NCI-H2029 (cell line): ENCODE results near the gene DAGLA.
A peak's percentile ranks its signal among the peaks of the same experiment; 100 is the strongest.
"Not testable (repeated sequence)": the region's sequence is repeated elsewhere in the genome, so short reads cannot be mapped to it uniquely, and the experiment has no call there.

Experiments used
- DNase-seq: peaks from one replicate; lab custom pipeline; 2025; lab: John Stamatoyannopoulos, UW

DAGLA gene

DNA sequence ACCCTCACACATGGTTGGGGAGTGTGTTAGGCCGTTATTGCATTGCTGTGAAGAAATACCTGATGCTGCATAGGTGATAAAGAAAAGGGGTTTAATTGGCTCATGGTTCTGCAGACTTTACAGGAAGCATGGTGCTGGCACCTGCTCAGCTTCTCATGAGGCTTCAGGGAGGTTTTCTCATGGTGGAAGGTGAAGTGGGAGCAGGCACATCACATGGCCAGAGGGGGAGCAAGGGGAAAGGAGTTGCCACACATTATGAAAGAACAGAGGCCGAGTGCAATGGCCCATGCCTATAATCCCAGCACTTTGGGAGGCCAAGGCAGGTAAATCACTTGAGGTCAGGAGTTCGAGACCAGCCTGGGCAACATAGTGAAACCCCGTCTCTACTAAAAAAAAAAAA, 19.2 kb upstream of the DAGLA start:
- DNase-seq: peak; percentile 18

DNA sequence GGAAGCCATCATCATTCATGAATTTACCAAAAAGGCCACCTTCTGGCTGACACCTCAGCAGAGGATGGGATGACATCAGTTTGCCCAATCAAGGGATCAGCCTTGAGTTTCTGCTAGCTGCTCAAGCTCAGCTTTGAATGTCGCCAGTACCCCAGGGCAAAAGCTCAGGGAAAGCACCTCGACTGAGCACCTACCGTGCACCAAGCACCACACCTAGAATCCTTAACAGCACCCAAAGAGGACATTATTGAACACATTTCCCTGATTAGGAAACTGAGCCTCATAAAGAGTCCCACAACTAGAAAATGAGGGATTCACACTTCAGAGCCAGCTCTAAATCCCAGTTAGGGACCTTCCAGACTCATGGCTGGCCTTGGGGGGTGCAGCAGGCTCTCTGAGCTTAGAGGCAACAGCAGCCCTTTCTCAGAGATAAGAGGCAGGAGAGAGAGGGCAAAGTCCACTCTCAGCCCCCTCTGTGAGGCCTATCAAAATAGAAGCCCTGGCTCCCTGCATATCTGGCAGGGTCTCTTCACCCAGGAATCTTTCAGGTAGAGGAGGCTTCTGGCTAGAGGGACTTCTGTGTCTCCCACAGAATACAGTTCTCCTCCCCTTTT, 13.4 kb upstream of the DAGLA start:
- DNase-seq: no peak

DNA sequence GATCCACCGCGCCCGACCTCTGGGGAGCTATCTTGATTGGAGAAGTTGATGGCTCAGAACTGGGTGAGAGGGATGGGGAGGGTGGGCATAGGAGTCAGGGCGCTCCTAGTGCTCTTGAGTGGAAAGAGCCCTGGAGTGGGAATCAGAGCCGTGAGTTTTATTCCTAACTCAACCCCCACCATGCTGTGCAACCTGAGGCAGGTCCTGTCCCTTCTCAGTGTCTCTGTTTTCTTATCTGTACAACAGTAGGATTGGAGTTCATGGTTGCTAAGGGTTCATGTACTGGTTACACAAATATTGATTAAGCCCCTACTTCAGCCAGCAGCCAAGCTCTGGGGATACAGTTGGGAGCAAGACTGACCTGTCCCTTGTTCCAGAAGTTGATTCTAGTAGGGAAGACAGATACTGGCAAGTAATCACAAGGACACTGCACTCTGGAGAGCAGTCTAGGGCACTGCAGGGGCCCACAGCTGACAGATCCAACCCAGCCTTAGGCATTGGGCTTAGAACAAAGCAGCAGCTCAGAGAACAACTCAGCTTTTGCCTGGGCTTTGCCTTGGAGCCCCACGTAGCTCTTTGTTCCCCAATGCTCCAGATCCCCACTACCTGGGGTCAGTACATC, 12.4 kb upstream of the DAGLA start:
- DNase-seq: no peak

DNA sequence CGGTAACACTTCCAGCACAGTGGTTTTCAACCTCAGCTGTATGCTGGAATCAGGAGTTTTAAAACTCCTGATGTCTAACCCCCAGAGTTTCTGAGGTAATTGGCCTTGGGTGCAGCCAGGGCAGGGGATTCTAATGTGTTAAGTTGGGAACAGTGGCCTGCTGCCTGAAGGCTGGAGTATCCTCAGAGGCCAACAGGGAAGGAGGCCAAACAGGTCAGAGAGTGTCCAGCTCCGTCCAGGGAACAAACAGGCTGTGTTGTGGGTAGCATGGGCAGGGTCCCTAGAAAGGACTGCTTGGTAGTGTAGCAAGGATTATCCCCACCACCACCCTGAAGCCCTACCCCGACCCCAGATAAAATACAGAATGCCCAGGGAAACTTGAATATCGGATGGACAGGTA, 10.8 kb upstream of the DAGLA start:
- no peak for DNase-seq

DNA sequence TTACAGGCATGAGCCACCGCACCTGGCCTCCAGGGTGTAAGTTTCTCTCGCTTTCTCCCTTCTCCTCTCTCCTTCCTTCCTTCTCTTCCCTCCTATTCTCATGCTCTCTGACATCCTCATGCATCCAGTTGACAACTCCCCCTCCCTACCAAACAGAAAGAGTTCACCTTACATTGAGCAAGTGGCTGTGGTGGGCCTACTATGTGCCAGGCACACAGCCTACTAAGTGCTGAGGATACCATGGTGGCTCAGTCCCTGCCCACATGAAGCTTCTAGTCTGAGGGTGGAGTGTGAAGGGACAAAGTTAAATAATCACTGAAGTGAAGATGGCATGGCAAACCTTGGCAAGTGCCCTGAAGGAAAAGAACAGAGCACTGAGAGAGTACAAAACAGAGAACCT, 9.6 kb upstream of the DAGLA start:
- DNase-seq: no peak

DNA sequence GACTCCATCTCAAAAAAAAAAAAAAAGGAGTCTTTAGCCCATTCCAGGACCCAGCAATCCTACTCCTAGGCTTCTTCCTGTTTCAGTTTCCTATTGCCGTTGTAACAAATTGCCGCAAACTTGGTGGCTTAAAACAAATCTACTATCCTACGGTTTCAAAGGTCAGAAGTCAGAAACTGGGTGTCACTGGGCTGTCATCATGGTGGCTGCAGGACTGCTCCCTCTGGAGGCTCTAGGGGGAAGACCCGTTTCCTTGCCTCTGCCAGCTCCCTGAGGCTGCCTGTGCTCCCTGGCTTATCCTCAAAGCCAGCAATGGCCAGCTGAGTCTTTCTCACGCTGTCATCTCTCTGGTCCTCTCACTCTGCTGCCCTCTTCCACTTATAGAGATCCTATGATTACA, 8.7 kb upstream of the DAGLA start:
- DNase-seq: no peak

DNA sequence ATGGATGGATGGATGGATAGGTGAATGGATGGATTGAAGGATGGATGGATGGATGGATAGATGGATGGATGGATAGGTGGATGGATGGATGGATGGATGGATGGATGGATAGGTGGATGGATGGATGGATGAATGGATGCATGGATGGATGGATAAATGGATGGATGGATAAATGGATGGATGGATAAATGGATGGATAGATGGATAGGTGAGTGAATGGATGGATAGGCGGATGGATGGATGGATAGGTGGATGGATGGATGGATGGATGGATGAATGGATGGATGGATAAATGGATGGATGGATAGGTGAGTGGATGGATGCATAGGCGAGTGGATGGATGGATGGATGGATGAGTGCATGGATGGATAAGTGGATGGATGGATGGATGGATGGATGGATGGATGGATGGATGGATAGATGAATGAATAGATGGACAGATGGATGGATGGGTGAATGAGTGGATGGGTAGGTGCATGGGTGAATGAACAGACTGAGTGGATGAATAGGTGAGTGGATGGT, 6.2 kb upstream of the DAGLA start:
- not testable (repeated sequence) for DNase-seq

DNA sequence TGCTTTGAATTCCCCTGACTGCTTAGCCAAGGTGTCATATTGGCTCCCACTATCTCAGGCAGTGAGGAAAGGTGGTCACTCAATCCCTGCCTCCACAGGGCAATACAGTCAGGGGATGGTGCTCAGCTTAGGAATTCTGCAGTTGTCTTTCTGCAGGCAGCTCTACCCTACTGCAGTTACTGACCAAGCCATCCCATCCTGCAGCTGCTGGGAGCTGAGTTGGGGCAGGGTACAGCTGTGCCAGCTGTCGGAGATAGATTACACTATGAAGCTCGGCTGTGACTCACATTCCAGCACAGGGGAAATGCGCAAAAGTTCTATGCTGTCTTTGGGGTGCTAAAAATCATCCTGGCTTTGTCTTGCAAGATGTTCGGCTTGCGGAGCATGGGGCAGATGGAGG, 4.4 kb upstream of the DAGLA start:
- no peak for DNase-seq

DNA sequence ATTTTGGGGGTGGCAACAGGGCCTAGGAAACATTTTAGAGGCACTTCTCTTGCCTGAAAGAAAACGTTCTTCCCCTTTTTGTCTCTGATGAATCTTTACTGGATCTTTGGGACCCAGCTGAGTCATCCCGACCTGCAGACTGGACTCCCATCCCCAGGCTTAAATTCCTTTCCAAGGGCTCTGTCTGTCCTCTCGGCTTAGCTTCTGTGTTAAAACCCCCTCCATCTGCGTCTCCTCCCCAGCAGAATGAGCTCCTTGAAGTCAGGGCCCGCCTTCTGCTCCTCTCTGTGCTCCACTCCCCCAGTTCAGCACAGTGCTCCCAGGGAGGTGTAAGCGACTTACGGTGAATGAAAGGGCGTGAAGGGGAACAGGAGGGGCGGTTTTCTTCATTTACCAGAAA, 895 bp upstream of the DAGLA start:
- DNase-seq: no peak

DNA sequence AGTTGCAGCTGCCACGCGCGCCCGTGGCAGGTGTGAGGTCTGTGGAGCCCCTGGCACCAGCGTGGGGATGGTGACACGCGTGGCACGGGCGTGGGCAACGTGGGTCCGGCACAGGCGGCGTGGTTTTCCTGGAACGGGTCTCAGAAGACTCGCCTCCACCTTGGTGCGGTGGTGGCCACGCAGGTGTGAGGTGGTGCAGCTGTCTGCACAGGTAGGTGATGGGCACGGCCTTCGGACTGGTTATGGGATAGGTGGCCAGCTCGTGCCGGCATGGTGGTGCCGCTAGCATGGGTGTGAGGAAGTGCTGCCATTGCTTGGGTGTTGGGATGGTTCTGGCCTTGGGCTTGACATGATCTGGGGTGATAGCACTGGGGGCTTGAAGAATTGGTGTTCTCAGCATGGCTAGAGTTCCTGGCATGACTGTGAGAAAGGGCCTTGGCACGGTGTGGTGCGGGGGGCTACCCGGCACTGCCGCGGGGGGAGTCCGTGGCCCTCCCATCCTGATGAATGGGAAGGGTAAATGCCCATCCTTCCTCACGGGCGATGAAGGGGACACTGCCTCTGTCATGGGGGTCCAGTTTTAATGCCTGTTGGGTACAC, 531 bp downstream of the DAGLA start:
- no peak for DNase-seq

DNA sequence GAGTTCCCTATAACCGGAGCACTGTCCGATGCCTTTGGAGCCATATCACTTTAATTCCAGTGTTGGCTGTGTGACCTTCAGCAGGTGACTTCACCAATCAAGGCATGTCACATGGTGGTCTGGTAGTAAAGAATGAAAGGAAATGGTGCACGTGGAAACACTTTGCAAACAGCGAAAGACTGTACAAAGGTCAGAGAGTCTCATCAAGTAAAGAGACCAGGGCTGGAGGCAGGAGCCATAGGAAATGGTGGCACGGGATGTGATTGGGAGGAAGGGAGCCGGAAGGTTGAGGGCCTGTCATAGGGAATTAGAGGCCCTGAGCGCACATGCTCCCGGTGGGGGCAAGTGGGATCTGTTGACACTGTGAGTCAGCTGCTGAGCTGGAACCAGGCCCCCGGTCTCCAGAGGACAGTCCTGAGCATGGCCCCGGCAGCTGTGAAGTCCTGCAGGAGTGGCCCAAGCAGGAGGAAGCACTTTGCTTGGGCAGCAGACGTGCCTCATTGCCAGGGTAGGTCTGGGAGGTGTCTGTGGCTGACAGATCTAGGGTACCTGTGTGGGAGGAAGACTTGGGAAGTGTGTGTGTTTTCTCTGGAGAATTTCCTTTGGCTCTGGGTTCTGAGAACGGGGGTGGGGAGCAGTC, 2.0 kb downstream of the DAGLA start:
- DNase-seq: peak; percentile 52

DNA sequence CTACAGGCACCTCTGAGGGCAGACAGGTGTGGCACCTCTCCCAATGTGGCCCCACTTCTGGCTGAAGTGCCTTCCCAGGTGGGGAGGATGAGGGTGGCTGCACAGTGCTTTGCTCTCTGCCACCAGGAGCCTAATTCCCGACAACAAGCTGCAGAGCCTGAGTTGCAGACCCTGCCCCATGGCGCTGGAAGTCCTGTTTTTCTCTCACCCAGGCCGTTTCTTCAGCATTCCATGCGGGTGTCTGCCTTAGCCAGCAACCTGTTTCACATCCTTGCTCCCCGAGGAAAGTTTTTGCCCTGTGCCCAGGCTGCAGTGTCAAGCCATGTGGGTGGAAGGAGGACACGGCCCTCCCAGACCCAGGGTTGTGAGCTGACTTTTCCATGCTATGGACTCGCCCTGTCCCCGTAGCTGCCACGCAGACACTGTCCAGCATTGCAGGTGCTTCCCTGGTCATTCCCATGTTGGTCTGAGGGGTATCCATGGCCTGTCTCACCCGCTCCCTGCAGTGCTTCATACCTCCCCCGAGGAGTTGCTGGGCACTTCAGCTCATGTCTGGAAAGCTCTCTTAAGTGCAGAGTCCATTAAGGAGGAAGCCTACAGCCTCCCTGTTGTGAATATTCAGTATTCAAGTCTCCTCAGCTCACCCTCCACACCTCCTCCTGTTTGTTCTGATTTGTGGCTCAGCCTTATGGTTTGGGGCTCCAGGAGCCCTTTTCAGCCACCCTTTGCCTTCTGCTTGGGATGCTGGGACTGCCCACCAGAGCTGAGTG, 2.9 kb downstream of the DAGLA start:
- DNase-seq: no peak

DNA sequence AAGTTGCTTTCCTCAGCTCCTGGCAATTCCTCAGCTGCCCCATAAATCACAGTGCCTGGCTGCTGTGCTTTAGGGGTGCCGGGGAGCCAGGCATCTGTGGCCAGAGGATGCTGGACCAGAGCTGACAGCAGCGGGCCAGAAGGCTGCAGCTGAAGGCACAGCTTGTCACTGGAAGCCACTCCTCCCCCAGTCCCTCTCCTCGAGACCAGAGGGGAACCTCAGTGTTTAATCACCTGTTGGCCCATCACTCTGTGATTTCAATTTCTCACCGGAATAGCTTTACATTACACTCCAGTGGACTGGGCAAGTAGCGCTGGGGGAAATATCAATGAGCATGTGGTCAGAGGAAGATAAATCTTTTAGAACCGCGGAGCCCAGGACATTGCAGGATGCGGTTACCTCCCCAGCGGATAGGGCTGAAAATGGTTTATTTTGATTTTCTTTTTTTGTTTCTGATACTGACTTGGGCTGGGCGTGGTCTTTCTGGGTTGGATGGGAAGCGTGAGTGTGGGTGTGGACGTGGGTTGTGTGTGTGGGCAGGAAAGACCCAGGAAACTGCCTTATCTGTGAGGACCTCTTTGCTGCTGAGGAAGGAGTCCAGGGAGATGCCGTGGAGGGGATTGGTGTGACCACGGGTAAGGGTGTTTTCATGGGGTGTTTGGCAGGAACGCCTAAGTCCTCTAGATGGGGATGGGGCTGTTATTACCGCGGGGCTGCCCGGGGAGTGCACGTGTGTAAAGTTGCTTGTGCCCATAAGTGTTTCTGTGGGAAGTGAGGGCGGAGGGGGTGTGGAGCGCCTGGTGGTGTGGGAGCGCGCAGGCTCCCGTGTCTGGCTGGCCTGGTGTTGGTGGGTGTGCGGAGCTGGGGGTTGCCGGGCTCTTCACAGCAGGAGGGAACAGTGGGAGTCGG, 4.0 kb downstream of the DAGLA start:
- DNase-seq: no peak

DNA sequence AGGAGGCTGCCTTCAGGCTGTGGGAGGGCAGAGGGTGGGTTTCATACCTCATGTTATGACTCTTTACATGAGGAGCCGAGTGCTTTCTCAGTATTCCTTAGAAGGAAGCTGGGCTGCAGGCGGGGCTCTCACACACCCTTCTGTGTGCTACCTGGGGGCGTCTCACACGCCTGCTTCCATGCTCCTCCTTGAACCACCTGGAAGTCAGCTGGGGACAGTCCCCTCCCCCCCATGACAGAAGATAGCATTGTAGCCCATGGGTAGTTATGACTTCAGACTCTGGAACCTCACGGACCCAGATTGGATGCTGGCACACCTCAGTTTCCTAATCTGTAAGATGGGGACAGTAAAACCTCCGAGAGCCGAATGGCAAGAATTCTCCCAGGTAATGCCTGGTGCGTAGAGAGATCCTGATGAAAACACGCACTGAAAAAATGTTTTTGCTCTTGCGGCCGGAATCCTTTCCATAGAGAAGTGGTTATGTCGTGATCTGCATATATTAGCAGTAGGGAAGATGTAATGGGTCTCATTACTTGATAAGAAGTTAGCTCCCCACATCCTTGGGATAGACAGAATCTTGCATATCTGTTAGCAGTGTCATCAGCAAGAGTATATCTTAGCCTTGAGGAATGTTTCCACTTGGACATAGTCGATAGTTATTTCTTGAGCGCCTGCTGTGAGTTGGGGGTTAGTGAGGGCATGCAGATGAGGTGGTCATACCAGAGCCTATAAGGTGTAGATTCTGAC, 4.9 kb downstream of the DAGLA start:
- DNase-seq: no peak

DNA sequence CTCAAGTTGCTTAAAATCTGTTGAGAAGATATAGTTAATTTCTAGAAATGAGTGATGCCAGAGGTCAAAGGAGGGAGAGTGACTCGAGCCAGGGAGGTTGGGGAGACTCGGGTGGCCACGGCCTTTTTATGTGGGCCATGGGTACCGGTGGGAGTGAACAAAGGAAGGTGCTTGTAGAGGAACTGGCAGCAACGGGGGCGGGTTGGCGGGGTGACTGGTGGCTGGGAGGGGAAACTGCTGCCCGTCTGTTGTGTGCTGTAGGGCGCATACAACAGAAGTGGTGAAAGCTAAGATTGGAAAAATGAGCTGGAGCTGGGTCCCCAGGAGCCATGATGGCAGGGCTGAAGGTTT, 5.4 kb downstream of the DAGLA start:
- no peak for DNase-seq

DNA sequence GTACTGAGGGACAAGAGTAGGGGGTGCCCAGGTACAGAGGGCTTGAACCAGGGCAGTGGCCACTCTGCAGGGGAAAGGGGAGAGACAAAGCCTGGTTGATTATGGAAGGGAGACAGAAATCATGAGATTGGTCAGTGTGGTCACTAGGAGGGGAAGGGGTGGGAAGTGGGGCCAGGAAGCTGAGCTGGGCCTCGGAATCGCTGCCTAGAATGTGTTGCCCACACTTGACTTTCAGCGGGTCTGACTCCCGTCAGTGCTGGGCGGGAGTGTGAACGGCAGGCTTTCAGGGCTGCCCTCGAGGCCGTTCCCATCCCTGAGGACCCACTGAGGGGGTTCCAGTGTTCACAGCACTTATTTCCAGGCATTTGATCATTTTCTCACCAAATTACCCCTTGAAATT, 5.9 kb downstream of the DAGLA start:
- no peak for DNase-seq

DNA sequence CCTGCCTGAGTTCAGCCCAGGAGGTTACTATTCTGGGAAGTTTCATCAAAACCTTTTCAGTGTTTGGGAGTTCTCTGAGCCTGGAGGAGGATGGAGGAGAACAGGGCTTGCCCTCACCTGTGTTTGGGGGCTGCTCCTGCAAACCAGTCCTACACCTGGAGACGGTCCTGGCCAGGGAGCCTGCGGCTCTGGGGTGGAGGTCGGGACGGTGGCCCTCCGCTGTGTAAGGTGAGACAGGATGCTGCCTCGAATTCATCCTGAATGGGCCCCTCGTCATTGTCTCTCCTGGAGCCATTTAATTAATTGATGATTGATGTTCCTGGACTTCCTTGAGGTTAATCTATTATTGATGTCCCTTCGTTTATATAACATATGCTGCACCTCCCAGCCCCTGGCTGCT, 6.3 kb downstream of the DAGLA start:
- no peak for DNase-seq

DNA sequence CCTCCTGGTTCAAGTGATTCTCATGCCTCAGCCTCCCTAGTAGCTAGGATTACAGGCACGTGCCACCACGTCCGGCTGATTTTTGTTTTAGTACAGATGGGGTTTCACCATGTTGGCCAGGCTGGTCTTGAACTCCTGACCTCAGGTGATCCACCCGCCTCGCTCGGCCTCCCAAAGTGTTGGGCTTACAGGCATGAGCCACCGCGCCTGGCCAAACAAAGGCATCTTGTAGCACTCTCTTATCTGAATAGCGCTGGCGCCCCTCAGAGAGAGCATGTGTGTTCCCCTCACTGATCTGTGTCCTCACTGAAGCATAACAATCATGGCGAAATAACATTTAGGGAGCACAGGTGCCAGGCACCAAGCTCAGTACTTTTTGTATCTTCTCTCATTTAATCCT, 7.2 kb downstream of the DAGLA start:
- DNase-seq: no peak

DNA sequence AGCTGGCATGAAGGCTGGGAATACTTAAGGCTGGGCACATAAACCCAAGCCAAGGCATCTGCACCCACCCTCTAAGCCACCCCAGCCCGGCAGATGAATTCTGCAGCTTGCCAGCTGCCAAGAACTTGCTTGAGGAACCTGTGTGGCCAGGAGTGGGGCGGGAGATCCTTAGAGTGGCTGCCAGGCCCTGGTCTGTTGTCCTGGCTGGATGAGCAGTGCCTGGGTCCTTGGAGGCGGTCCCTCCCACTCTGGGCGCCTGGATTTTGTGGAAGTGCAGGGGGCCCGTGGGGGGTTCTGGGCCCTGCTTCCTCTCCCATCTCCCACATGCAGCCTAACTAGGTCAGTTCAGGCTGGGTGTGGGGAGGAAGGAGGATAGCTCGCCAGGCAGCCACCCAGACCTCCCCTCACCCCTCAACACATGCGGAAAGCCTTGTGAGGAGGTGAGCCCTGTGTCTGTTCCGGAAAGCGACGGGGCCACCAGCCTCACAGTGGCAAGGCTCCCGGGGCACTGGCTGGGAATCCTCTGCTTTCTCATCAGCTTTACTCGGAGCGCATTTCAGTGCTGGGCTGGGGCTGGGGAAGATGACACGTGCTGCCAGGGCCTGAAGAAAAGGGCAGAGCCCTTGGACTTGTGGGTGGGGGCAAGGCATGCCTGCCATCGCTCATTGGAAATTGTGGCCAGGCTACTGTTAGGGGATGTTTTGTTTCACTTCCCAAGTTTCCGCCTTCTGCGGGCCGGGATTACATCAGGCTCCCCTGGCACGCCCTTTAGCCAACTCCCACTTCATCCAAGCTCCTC, 8.4 kb downstream of the DAGLA start:
- DNase-seq: no peak

DNA sequence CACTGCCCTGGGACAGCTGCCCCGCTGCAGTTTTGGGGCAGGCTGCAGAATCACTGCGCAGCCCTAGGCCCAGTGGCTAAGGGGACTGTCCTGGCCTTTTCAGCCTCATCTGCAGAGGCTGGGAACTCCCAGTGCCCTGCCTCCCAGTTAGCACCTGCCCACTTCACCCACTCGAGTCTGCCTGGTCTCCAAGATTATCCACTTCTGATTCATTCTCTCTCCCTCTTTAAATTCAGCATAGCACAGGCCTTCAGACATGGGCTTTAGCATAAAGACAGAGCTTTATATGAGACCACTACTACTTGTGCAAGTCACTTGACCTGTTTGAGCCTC, 8.9 kb downstream of the DAGLA start:
- no peak for DNase-seq
